Mesenteric fat pad (tissue), 1 donor: ENCODE data around the gene DMRT2. TPM values are rescaled to one million over a fixed set of nuclear protein-coding genes. Genes with fewer than 3 reads are reported as not detected.

Experiments
- DNase-seq: peaks from one replicate; pipeline ENCODE4 v3.0.0-alpha.2; 2020; ENCODE audit warnings: low spot score
- long read RNA-seq: library from polyadenylated mRNA; unstranded; transcript quantifications from one replicate; pipeline ENCODE4 v2.0.0, GENCODE V29; 2020
- total RNA-seq: library from RNA; stranded (reverse); fragmentation: NEBNext Ultra II Directional; extraction: Animal tissue kit (Norgen Biotek cat#: 25700); gene quantifications from one replicate; pipeline ENCODE4 v1.2.1, GENCODE V29; 2021
- donor health status: DM: yes; HTN: yes; CAD: no.

The DMRT2 gene
- 3.6 TPM for total RNA-seq
- long read RNA-seq, partial matches to known transcripts, result 0 of 1 reads
- long read RNA-seq, other reads (novel, unspliced or antisense), result 1 of 1 reads

GRCh38 chr9:1050125-1050895 is at the start of gene DMRT2:
Gene DMRT2, plus strand, starts transcription at chr9:1050357. Its CDS starts 1,257 bp downstream, at chr9:1051614.
- no peak for DNase-seq

- no peak for DNase-seq
Measured at GRCh38 chr9:1001838-1002237, 48.3 kb upstream of the DMRT2 start.

DNA sequence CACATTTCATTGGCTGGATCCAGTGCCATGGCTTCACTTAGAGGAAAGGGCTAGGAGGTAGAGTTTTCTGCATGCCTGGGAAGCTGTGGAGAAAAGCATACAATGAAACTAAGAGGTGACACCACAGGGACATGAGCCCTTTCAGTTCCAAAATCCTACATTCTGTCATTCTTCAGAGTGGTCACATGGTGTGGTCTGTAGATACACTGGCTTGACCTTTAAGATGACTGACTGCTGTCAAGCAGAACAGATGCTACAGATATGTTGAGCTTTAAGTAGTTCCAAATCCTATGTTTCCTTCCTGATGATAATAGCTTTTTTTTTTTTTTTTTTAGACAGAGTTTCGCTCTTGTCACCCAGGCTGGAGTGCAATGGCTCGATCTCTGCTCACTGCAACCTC is 47.5 kb upstream of the DMRT2 start:
- no peak for DNase-seq

DNA sequence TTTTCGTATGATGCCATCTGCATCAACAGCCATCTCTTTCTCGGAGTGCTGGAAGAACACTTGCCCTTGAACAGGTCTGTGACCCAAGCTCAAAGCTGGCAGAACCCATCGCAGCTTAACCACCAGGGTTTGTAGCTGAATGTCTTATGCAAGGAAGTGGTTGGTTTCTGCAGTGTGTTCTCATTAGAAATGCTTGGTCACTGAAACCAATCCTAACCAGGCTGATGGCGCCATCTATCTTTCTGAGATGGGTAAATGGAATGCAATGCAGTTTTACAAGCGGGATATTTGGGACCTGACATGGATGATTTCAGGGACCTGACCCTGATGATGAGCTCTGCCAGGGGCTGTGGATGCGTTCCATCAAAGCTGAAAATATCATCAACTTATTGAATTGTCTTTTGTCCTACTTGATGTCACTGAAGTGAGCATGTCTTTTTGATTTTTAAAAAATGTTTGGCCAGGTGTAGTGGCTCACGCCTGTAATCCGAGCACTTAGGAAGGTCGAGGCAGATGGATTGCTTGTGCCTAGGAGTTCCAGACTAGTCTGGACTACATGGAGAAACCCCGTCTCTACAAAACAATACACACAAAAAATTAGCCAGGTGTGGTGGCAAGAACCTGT is 45.0 kb upstream of the DMRT2 start:
- DNase-seq, result no peak

GRCh38 chr9:1007312-1007711 is 42.8 kb upstream of the DMRT2 start:
- DNase-seq, result no peak

DNA sequence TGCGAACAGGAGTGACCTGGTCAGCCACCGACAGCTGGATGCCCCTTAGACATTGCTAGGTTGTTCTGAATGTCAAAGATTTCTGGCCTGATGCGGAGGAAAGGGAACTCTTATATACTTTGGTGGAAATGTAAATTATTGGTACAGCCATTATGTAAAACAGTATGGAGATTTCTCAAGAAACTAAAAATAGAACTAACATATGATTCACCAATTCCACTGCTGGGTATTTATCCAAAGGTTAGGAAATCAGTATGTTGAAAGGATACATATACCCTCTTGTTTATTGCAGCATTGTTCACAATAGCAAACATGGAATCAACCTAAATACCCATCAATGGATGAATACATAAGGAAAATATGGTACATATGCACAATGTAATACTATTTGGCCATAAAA is 41.9 kb upstream of the DMRT2 start:
- DNase-seq, result no peak

DNA sequence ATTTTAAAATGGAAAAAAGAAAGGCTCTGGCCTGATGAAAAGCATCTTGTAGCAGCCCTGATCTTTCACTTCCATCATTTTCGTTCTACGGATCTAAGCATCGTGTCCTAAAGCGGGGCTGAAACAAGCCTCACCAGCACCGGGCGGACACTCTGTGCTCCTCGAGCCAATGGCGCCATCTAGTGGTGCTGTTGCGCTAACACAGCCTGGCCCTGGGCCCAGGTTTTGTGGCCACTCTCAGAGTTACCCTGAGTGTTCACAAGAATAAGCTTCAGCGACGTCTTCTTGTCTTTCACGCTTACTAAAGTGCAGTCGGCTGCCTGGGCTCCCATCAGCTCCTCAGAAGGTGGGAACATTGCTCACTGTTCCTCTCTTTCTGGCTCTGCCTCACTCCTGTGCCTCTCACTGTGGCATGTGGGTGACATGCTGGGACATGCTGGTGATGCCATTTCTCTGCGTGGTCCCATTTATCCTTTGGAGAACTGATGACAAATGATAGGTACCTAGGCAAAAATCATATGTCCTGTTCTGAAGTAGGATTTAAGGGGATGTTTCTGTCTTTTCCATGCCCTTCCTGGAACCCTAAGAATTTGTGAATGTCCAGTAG is 41.0 kb upstream of the DMRT2 start:
- DNase-seq, result peak; percentile 93

DNA sequence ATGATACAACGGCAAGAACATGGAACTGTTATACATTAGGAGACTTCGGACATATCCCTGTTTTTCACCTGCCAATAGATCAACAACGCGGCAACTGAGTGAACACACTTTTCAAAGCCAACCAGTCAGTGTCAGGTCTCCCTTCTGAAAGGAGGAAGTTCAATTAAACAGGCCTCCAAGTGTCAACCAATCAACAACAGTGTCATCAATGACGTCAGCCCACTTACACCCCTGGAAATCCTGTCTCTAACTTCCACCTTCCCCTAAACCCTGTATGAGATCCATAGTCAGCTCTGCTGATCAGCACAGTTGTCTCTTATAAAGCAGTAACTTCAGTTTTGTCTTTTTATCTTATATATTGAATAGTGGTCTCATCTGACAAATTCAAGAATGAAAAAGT is 37.1 kb upstream of the DMRT2 start:
- DNase-seq, result no peak

GRCh38 chr9:1014225-1014624 is 35.9 kb upstream of the DMRT2 start:
- DNase-seq, result no peak

DNA sequence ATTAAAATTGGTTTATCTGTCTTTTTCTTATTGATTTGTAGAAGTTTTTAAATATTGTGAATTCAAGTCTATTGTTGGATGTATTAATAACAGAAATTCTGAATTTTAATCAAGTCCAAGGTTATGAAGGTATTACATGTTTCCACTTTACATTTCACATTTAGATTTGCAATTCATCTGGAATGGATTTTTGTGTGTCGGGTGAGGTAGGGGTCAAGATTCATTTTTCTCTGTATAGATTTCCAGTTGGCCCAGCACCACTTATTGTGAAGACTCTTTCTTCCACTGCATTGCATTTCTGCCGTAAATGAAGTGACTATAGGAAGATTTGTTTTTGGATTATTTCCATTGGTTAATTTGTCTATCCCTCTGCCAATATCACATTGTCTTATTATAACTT is 35.5 kb upstream of the DMRT2 start:
- DNase-seq, result no peak

DNA sequence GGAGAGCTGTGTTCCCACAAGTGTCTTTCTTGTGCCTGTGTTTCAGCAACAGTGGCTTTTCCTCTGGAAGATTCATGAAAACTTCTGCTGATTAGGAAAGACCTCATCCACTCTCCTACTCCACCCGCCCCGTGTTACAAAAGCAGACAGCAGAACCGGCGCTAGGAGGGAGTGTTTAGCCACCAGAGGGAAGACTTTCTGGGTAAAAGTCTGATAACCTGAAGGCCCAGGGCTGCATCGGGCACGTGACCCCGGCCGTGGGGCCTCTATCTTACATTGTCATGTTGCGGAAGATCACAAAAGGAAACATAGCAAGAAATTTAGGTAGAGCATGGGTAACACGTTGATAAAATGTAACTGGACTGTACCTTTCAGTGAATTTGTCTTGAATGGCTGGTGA is 32.0 kb upstream of the DMRT2 start:
- DNase-seq, result no peak

- DNase-seq, result no peak
Measured at GRCh38 chr9:1024112-1024511, 26.0 kb upstream of the DMRT2 start.

DNA sequence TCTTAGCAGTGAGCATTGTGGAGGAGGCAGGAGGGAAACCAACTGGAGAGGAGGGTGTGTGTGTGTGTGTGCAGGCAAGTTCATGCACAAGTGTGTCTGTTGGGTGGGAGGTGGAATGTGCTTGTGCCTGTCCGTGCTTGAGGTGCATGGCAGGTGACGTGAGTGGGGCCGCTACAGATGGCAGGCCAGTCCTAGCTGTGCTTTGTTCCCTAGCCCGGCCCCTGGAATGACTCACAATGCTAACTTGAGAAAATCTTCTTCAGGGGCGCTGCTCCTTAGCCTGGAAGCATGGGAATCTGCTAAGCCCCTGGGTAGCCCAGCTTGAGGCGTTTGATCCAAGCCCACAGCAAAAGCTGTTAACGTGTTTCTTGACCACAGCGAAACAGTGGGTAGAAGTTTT is 25.0 kb upstream of the DMRT2 start:
- DNase-seq, result no peak

- DNase-seq, result no peak
Measured at GRCh38 chr9:1026219-1026618, 23.9 kb upstream of the DMRT2 start.

- DNase-seq, result no peak
Measured at GRCh38 chr9:1028501-1029190, 21.5 kb upstream of the DMRT2 start.

- no peak for DNase-seq
Measured at GRCh38 chr9:1031951-1032601, 18.1 kb upstream of the DMRT2 start.

- no peak for DNase-seq
Measured at GRCh38 chr9:1034271-1034670, 15.9 kb upstream of the DMRT2 start.

GRCh38 chr9:1039589-1039988 is 10.6 kb upstream of the DMRT2 start:
- no peak for DNase-seq

DNA sequence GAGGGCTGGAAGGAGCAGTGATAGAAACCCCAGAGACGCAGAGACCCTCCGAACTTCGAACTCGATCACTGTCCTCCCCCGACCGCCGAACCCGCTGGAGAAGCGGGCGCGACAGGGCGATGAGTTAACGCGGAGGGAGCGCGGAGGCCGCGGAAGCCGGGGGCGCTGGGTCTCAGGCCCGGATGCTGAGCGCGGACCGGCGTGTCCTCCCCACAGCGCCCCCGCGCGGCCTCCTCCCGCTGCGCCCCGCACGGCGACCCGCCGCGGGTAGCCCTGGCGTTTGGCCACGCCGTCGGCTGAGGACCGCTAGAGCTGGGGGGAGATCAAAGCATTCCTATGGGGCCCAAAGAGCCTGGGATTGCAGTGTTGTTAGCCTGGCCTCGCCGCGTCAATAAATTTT is 7.7 kb upstream of the DMRT2 start:
- DNase-seq, result no peak

DNA sequence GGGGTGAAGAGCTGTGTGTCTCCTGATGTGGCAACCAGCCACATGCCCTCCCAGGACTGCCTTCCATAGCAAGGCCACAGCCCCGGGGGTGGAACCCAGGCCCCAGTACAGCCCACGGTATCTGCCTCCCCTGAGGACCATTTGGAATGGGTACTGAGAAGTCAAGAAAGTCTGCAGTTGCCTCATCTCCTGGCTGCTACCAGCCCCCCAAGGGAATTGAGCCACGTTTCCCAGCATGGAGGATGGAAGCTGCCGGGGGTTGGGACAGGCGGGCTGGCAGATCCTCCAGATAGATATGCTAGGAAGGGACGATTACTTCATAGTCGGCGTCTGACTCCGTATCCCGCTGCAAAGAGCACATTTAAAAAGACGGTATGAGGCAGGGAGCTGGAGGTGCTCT is 5.5 kb upstream of the DMRT2 start:
- no peak for DNase-seq
